Spleen (tissue), 11 donors: ENCODE data around the gene FGGY. TPM values are rescaled to one million over a fixed set of nuclear protein-coding genes. Genes with fewer than 3 reads are reported as not detected.
A peak's percentile ranks its signal among the peaks of the same experiment; 100 is the strongest.

ENCODE experiments used
- DNase-seq: peaks from one replicate; pipeline ENCODE4 v3.0.0-alpha.2; 2020
- H3K27ac ChIP-seq, 8 donors: fragments of 200-600 bp; sonication (generic) in 7 of 8; 1 replicate in 4 of 8; 2 replicates in 4 of 8; pipeline versions ENCODE4 v1.5.0 to v1.8.0; 2016 to 2021; ENCODE audit warnings: inconsistent platforms in 4 of 8, mild to moderate bottlenecking in 4 of 8, moderate library complexity in 1 of 8
- H3K27me3 ChIP-seq, 7 donors: fragments of 200-600 bp; sonication (generic) in 6 of 7; replicated peaks in 1 of 7; 1 replicate in 4 of 7; 2 replicates in 3 of 7; pipeline versions ENCODE4 v1.5.0 to v1.8.0; 2016 to 2021; ENCODE audit warnings: inconsistent platforms in 3 of 7, mild to moderate bottlenecking in 1 of 7
- H3K36me3 ChIP-seq, 6 donors: fragments of 200-600 bp; sonication (generic) in 5 of 6; 1 replicate in 4 of 6; 2 replicates in 2 of 6; pipeline versions ENCODE4 v1.5.0 to v1.8.0; 2016 to 2021; ENCODE audit warnings: inconsistent platforms in 2 of 6
- H3K4me1 ChIP-seq, 6 donors: fragments of 200-600 bp; sonication (generic) in 5 of 6; 1 replicate in 3 of 6; 2 replicates in 3 of 6; pipeline versions ENCODE4 v1.5.0 to v1.8.0; 2016 to 2021; ENCODE audit warnings: inconsistent platforms in 3 of 6
- H3K4me3 ChIP-seq, 8 donors: fragments of 200-600 bp; sonication (generic) in 7 of 8; 1 replicate in 4 of 8; 2 replicates in 4 of 8; pipeline versions ENCODE4 v1.5.0 to v1.8.0; 2016 to 2021; ENCODE audit warnings: inconsistent platforms in 4 of 8, mild to moderate bottlenecking in 4 of 8, moderate library complexity in 2 of 8
- H3K9me3 ChIP-seq, 8 donors: fragments of 200-600 bp; sonication (generic) in 7 of 8; 1 replicate in 4 of 8; 2 replicates in 4 of 8; pipeline versions ENCODE4 v1.5.0 to v1.8.0; 2016 to 2021; ENCODE audit warnings: inconsistent platforms in 4 of 8
- CTCF ChIP-seq, 11 experiments: fragments of 200-600 bp in 7 of 11; fragments of 450-650 bp in 4 of 11; sonication (generic) in 4 of 11; IDR thresholded peaks in 8 of 11; conservative IDR thresholded peaks in 3 of 11; 1 replicate in 7 of 11; 2 replicates in 4 of 11; pipeline versions ENCODE4 v1.4.0 to v1.8.0; 2016 to 2021; ENCODE audit warnings: antibody characterized with exemption in 11 of 11, inconsistent platforms in 4 of 11, mild to moderate bottlenecking in 1 of 11
- POLR2A ChIP-seq, 3 donors: fragments of 450-650 bp; IDR thresholded peaks; one replicate each; pipeline ENCODE4 v1.5.1; 2017; ENCODE audit warnings: antibody characterized with exemption in 3 of 3, mild to moderate bottlenecking in 1 of 3
- POLR2AphosphoS5 ChIP-seq, 3 donors: sonication (generic); formaldehyde crosslinking; IDR thresholded peaks; one replicate each; pipeline ENCODE4 v1.5.1; 2017; ENCODE audit warnings: antibody characterized with exemption in 3 of 3
- WGBS, 5 donors: extraction: QIAGEN DNeasy Blood & Tissue Kit in 3 of 5; methylation state at CpG; one replicate each; pipeline versions ENCODE4 v1.1.5 to v1.1.7; 2013 to 2018; 5-methylcytosine and 5-hydroxymethylcytosine counted together
- intact Hi-C: fragments of 100-400 bp; cut with DNase I; formaldehyde crosslinking; loops from one replicate; pipeline ENCODE4 v1.15.0; 2023; ENCODE audit warnings: low total_unique reads
- polyA plus RNA-seq, 3 donors: library from polyadenylated mRNA; stranded (reverse); fragments of 200-250 nt; gene quantifications; one replicate each; pipeline ENCODE4 v1.2.1, GENCODE V29; 2013
- total RNA-seq, 7 donors: library from RNA; depleted of rRNA in 3 of 7; stranded (reverse); fragments of >200 nt in 3 of 7; fragmentation: NEBNext Ultra II Directional in 4 of 7; extraction: Animal tissue kit (Norgen Biotek cat#: 25700) in 4 of 7; gene quantifications; one replicate each; pipeline versions ENCODE4 v1.1.0 to v1.2.1, GENCODE V29; 2016 to 2021
- donor health status: healthy with polysubstance abuse.
- donor health status: DM: no; HTN: no; CAD: no; lungs with moderate emphysema.
- donor health status: DM: no; HTN: no; CAD: no.
- donor health status: Bipolar disorder and iron deficiency.
- donor health status: healthy.
- donor health status: DM: no; HTN: no; CAD: no.
- donor health status: DM: yes; HTN: yes; CAD: no.

FGGY gene
- total and polyA plus RNA-seq, 10 donors = 1.7 to 27.8 (median 13.2) TPM

- Histone ChIP-seq H3K4me1 (peaks cover 0 to 46% (median 18%) of the 10 kb centered on the region in 6 donors), H3K27ac (peak overlapping the region in 1 of 8 donors; percentile 76), H3K9me3 (no peaks in the 10 kb centered on the region), H3K4me3 (no peak overlapping the region), H3K36me3 (no peaks in the 10 kb centered on the region), H3K27me3 (no peaks in the 10 kb centered on the region)
- DNase-seq = no peak
- WGBS, 5 donors = 76 to 89% (median 78%) methylated on average over 2 of the region's 2 CpGs
- no peak for TF ChIP-seq CTCF (IDR thresholded peaks at IDR 0.05 in 8 of 11, conservative IDR thresholded peaks at IDR 0.05 in 3 of 11)
- TF ChIP-seq POLR2A (IDR thresholded peaks at IDR 0.05) = no peak
- TF ChIP-seq POLR2AphosphoS5 (IDR thresholded peaks at IDR 0.05) = no peak
- intact Hi-C loops = no loop called here
Measured at GRCh38 chr1:59675936-59676335, 379.0 kb downstream of the FGGY start.

GRCh38 chr1:59678040-59678439 lies 381.1 kb downstream of the FGGY start:
- Histone ChIP-seq H3K27ac (peak overlapping the region in 6 of 8 donors; percentile 11 to 58 (median 41)), H3K4me1 (peaks cover 0 to 50% (median 18%) of the 10 kb centered on the region in 6 donors), H3K27me3 (no peaks in the 10 kb centered on the region), H3K4me3 (no peak overlapping the region), H3K9me3 (no peaks in the 10 kb centered on the region), H3K36me3 (no peaks in the 10 kb centered on the region)
- TF ChIP-seq POLR2AphosphoS5 (IDR thresholded peaks at IDR 0.05) (no peak), POLR2A (IDR thresholded peaks at IDR 0.05) (no peak), CTCF (IDR thresholded peaks at IDR 0.05 in 8 of 11, conservative IDR thresholded peaks at IDR 0.05 in 3 of 11) (no peak)
- intact Hi-C loops = no loop called here
- no peak for DNase-seq
- 83 to 92% (median 87%) methylated on average over 1 of the region's 1 CpG for WGBS, 5 donors

GRCh38 chr1:59678493-59679228 lies 381.8 kb downstream of the FGGY start:
- peaks cover 0 to 44% (median 12%) of the 10 kb centered on the region in 6 donors for H3K4me1 ChIP-seq
- TF ChIP-seq POLR2AphosphoS5 (IDR thresholded peaks at IDR 0.05) (no peak), CTCF (IDR thresholded peaks at IDR 0.05 in 8 of 11, conservative IDR thresholded peaks at IDR 0.05 in 3 of 11) (no peak)

GRCh38 chr1:59680044-59680443 lies 383.1 kb downstream of the FGGY start:
- Histone ChIP-seq H3K4me1 (peaks cover 0 to 30% (median 0%) of the 10 kb centered on the region in 6 donors), H3K27ac (no peak overlapping the region), H3K4me3 (no peak overlapping the region), H3K36me3 (no peaks in the 10 kb centered on the region), H3K9me3 (no peaks in the 10 kb centered on the region), H3K27me3 (no peaks in the 10 kb centered on the region)
- intact Hi-C loops = no loop called here
- DNase-seq = no peak
- no peak for TF ChIP-seq CTCF (IDR thresholded peaks at IDR 0.05 in 8 of 11, conservative IDR thresholded peaks at IDR 0.05 in 3 of 11)
- TF ChIP-seq POLR2A (IDR thresholded peaks at IDR 0.05) = no peak
- TF ChIP-seq POLR2AphosphoS5 (IDR thresholded peaks at IDR 0.05) = no peak

More at GRCh38 chr1:59678493-59679228, 381.8 kb downstream of the FGGY start:
- intact Hi-C loops = no loop called here
- H3K27me3 ChIP-seq = no peaks in the 10 kb centered on the region
- H3K9me3 ChIP-seq = no peaks in the 10 kb centered on the region
- peak overlapping the region in 6 of 8 donors; percentile 11 to 58 (median 41) for H3K27ac ChIP-seq
- no peak overlapping the region for H3K4me3 ChIP-seq
- 35 to 44% (median 39%) methylated on average over 3 of the region's 3 CpGs for WGBS, 5 donors
- no peaks in the 10 kb centered on the region for H3K36me3 ChIP-seq
- no peak for DNase-seq
